Kidney (tissue), 14 donors: ENCODE measurements around the gene TEAD1. TPM values are rescaled to one million over a fixed set of nuclear protein-coding genes. Genes with fewer than 3 reads are reported as not detected.
A peak's percentile ranks its signal among the peaks of the same experiment; 100 is the strongest.

ENCODE experiments used
- DNase-seq, 5 donors: peaks; one replicate each; pipeline ENCODE4 v3.0.0-alpha.2; 2013 to 2020
- FAIRE-seq: peaks from 2 replicates; lab custom pipeline; 2012; peaks lifted over from hg19 to GRCh38; lab: Jason Lieb, UNC
- H3K27ac ChIP-seq, 2 donors: one replicate each; pipeline ENCODE4 v1.7.0; 2013; ENCODE audit warnings: low read depth in 2 of 2, low read length in 2 of 2, inconsistent platforms in 1 of 2
- H3K27me3 ChIP-seq: one replicate; pipeline ENCODE4 v1.7.1; 2013; ENCODE audit warnings: low read length, inconsistent platforms; ENCODE audit not compliant: control insufficient read depth, insufficient read depth
- H3K36me3 ChIP-seq, 3 donors: one replicate each; pipeline versions ENCODE4 v1.7.0 to v1.7.1; 2013; ENCODE audit warnings: low read length in 3 of 3, control low read depth in 1 of 3, inconsistent platforms in 1 of 3; ENCODE audit not compliant: insufficient read depth in 3 of 3, control insufficient read depth in 2 of 3
- H3K4me1 ChIP-seq, 3 donors: one replicate each; pipeline versions ENCODE4 v1.7.0 to v1.7.1; 2013; ENCODE audit warnings: low read length in 3 of 3, inconsistent platforms in 1 of 3, low read depth in 1 of 3; ENCODE audit not compliant: control insufficient read depth in 2 of 3, insufficient read depth in 2 of 3
- H3K4me3 ChIP-seq, 3 donors: one replicate each; pipeline versions ENCODE4 v1.7.0 to v1.8.1; 2013; ENCODE audit warnings: low read length in 3 of 3, control low read depth in 1 of 3, inconsistent platforms in 1 of 3
- H3K9ac ChIP-seq, 3 donors: one replicate each; pipeline versions ENCODE4 v1.7.0 to v1.7.1; 2013; ENCODE audit warnings: low read length in 3 of 3, control low read depth in 1 of 3, inconsistent platforms in 1 of 3
- H3K9me3 ChIP-seq, 3 donors: one replicate each; pipeline versions ENCODE4 v1.7.0 to v1.7.1; 2013; ENCODE audit warnings: low read length in 3 of 3, control low read depth in 1 of 3, inconsistent platforms in 1 of 3; ENCODE audit not compliant: control insufficient read depth in 2 of 3, insufficient read depth in 1 of 3
- intact Hi-C: fragments of 100-400 bp; cut with DNase I; formaldehyde crosslinking; loops from one replicate; pipeline ENCODE4 v1.11.1; 2022
- polyA plus RNA-seq: library from polyadenylated mRNA; stranded (reverse); fragments of 350-450 nt; fragmentation: Illumina TruSeq; extraction: RNeasy Lipid Tissue Mini Kit (QIAGEN cat#74804); gene quantifications from one replicate; pipeline ENCODE4 v1.2.3, GENCODE V29; 2014; ENCODE audit warnings: low read depth, low replicate concordance; ENCODE audit not compliant: insufficient read depth
- total RNA-seq: library from RNA; stranded (reverse); fragmentation: NEBNext Ultra II Directional; extraction: Animal tissue kit (Norgen Biotek cat#: 25700); gene quantifications from one replicate; pipeline ENCODE4 v1.2.1, GENCODE V29; 2021
- TF ChIP-seq, protein P1 (sequence below): IDR thresholded peaks from 3 replicates; pipeline ENCODE4 v1.5.1; 2012; ENCODE audit warnings: mild to moderate bottlenecking, moderate library complexity, borderline replicate concordance; ENCODE audit not compliant: insufficient read depth; ENCODE audit errors: extremely low read depth
- donor health status: control.
- donor health status: control.
- donor health status: control.
- donor health status: control.
- donor health status: control.
- donor health status: DM: yes; HTN: yes; CAD: no.
- donor health status: Normal renal cell carcinoma (clear cell type).

Gene TEAD1
- total and polyA plus RNA-seq, 2 donors from 2014 or later = 7.6 to 77.2 TPM

- Histone ChIP-seq H3K27ac (no peak overlapping the region), H3K9me3 (no peaks in the 10 kb centered on the region), H3K4me1 (peaks cover 0 to 4% (median 2%) of the 10 kb centered on the region in 3 donors), H3K9ac (no peak overlapping the region), H3K27me3 (no peaks in the 10 kb centered on the region), H3K4me3 (no peak overlapping the region), H3K36me3 (peaks cover 0 to 11% (median 3%) of the 10 kb centered on the region in 3 donors)
- FAIRE-seq (no peak), DNase-seq (no peak)
- TF ChIP-seq, protein P1, sequence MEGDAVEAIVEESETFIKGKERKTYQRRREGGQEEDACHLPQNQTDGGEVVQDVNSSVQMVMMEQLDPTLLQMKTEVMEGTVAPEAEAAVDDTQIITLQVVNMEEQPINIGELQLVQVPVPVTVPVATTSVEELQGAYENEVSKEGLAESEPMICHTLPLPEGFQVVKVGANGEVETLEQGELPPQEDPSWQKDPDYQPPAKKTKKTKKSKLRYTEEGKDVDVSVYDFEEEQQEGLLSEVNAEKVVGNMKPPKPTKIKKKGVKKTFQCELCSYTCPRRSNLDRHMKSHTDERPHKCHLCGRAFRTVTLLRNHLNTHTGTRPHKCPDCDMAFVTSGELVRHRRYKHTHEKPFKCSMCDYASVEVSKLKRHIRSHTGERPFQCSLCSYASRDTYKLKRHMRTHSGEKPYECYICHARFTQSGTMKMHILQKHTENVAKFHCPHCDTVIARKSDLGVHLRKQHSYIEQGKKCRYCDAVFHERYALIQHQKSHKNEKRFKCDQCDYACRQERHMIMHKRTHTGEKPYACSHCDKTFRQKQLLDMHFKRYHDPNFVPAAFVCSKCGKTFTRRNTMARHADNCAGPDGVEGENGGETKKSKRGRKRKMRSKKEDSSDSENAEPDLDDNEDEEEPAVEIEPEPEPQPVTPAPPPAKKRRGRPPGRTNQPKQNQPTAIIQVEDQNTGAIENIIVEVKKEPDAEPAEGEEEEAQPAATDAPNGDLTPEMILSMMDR = no peak
- intact Hi-C loops = no loop called here
Observed at GRCh38 chr11:12762696-12763324, 88.6 kb downstream of the TEAD1 start.

GRCh38 chr11:12764187-12764914, 90.1 kb downstream of the TEAD1 start:
- DNase-seq = no peak
- Histone ChIP-seq H3K36me3 (peaks cover 2 to 11% (median 3%) of the 10 kb centered on the region in 3 donors), H3K27ac (no peak overlapping the region), H3K27me3 (no peaks in the 10 kb centered on the region), H3K4me1 (peaks cover 0 to 4% (median 2%) of the 10 kb centered on the region in 3 donors), H3K4me3 (no peak overlapping the region), H3K9me3 (no peaks in the 10 kb centered on the region), H3K9ac (no peak overlapping the region)
- intact Hi-C loops = no loop called here
- TF ChIP-seq, protein P1 = no peak
- no peak for FAIRE-seq

GRCh38 chr11:12765428-12765827, 91.2 kb downstream of the TEAD1 start:
- H3K9me3 ChIP-seq = no peaks in the 10 kb centered on the region
- TF ChIP-seq, protein P1 = no peak
- H3K4me3 ChIP-seq = no peak overlapping the region
- no peaks in the 10 kb centered on the region for H3K27me3 ChIP-seq
- no peak overlapping the region for H3K27ac ChIP-seq
- H3K4me1 ChIP-seq = peaks cover 0 to 4% (median 4%) of the 10 kb centered on the region in 3 donors
- DNase-seq (peak in 4 of 5 donors; percentile 33 to 70 (median 52)), FAIRE-seq (no peak)
- H3K9ac ChIP-seq = no peak overlapping the region
- peaks cover 2 to 11% (median 3%) of the 10 kb centered on the region in 3 donors for H3K36me3 ChIP-seq
- intact Hi-C loops = no loop called here
